ENCODE measurements around the gene TBX1. TPM values are rescaled to one million over a fixed set of nuclear protein-coding genes. Genes with fewer than 3 reads are reported as not detected.

TBX1 gene
- total RNA-seq, 1 donor: 0.43 TPM

DNA sequence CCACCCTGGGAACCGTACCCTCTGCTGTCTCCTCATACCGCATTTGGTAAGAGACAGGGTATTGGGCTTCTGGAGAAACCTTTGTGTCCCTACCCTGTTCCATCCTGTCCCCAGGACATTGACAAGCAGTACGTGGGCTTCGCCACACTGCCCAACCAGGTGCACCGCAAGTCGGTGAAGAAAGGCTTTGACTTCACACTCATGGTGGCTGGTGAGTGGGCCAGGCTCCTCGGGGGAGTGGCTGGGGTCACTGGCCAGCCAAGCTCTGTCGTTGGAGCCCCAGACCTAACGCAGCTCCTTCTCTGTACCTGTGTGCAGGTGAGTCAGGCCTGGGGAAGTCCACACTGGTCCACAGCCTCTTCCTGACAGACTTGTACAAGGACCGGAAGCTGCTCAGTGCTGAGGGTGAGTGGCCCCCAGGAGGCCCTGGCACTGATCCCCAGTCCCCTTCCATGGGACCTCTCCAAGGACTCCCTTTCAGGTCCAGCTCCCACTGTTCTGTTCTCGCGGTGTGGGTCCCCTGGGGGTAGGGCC is 41.0 kb upstream of the TBX1 start:
- DNase-seq (ENCODE audit: low read depth): no peak
- TF ChIP-seq, protein P1, sequence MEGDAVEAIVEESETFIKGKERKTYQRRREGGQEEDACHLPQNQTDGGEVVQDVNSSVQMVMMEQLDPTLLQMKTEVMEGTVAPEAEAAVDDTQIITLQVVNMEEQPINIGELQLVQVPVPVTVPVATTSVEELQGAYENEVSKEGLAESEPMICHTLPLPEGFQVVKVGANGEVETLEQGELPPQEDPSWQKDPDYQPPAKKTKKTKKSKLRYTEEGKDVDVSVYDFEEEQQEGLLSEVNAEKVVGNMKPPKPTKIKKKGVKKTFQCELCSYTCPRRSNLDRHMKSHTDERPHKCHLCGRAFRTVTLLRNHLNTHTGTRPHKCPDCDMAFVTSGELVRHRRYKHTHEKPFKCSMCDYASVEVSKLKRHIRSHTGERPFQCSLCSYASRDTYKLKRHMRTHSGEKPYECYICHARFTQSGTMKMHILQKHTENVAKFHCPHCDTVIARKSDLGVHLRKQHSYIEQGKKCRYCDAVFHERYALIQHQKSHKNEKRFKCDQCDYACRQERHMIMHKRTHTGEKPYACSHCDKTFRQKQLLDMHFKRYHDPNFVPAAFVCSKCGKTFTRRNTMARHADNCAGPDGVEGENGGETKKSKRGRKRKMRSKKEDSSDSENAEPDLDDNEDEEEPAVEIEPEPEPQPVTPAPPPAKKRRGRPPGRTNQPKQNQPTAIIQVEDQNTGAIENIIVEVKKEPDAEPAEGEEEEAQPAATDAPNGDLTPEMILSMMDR (IDR thresholded peaks at IDR 0.05; ENCODE audit: insufficient read depth, low read depth, low read length): no peak
- no peak overlapping the region for H3K4me3 ChIP-seq (ENCODE audit: low read depth, low read length)

DNA sequence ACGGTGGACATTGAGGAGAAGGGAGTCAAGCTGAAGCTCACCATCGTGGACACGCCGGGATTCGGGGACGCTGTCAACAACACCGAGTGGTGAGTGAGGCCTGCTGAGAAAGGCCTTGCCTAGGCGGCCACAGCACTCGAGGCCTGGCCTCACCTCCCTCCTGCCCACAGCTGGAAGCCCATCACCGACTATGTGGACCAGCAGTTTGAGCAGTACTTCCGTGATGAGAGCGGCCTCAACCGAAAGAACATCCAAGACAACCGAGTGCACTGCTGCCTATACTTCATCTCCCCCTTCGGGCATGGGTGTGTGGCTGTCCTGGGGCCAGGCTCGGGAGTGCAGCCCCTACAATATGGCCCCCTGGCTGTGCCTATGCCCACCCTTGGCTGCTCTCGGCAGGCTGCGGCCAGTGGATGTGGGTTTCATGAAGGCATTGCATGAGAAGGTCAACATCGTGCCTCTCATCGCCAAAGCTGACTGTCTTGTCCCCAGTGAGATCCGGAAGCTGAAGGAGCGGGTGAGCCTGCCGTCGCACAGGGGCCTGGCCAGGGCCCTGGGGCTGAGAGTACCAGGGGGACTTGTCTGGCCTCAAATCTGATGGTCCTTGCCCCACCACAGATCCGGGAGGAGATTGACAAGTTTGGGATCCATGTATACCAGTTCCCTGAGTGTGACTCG is 40.3 kb upstream of the TBX1 start:
- TF ChIP-seq, protein P1 (IDR thresholded peaks at IDR 0.05; ENCODE audit: insufficient read depth, low read depth, low read length): no peak
- DNase-seq (ENCODE audit: low read depth): no peak
- H3K4me3 ChIP-seq (ENCODE audit: low read depth, low read length): no peak overlapping the region

DNA sequence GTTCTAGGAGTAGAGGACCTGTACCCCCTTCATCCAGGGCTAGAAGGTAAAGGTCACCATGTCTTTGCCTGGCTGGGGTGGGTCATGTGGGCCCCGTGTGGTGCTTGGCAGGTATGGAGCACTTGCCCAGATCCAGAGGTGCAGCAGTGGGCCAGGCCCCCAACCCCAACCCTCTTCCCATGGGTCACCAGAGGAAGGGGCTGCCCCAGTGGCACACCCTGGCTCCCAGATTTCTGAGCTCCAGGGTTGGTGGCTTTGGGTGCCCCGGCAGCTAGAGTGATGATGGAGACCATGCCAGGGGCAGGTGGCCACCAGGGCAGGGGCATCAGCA is 39.6 kb upstream of the TBX1 start:
- DNase-seq (ENCODE audit: low read depth): no peak
- TF ChIP-seq, protein P1 (IDR thresholded peaks at IDR 0.05; ENCODE audit: insufficient read depth, low read depth, low read length): no peak
- no peak overlapping the region for H3K4me3 ChIP-seq (ENCODE audit: low read depth, low read length)

DNA sequence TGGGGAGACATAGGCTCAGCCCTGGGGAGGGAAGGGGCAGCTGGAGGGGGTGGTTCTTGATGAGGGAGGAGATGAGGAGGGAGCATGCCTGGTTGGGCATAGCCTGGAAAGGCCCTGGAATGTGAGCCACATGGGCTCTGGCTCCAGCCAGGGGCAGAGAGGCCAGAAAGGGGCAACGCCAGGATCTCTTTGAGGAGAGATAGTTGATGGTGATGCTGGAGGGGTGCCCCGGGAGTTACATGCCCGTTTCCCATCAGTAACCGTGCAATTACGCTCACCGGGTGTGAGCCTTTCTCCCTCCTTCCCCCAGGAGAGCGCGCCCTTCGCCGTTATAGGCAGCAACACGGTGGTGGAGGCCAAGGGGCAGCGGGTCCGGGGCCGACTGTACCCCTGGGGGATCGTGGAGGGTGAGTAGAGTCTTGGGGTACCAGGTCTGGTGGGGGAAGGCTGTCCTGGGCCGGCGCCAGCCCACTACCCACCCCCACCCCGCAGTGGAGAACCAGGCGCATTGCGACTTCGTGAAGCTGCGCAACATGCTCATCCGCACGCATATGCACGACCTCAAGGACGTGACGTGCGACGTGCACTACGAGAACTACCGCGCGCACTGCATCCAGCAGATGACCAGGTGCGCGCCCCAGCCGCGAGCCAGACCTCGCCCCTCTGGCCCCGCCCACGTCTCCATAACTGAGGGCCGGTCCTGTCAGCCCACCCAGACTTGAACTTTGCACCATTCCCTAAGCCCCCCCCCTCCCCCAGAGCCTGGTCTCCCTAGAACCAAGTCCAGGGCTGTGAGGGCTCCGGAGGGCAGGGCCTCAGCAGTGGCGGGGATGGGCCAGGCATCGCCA is 39.0 kb upstream of the TBX1 start:
- DNase-seq (ENCODE audit: low read depth): no peak
- TF ChIP-seq, protein P1 (IDR thresholded peaks at IDR 0.05; ENCODE audit: insufficient read depth, low read depth, low read length): no peak
- no peak overlapping the region for H3K4me3 ChIP-seq (ENCODE audit: low read depth, low read length)

DNA sequence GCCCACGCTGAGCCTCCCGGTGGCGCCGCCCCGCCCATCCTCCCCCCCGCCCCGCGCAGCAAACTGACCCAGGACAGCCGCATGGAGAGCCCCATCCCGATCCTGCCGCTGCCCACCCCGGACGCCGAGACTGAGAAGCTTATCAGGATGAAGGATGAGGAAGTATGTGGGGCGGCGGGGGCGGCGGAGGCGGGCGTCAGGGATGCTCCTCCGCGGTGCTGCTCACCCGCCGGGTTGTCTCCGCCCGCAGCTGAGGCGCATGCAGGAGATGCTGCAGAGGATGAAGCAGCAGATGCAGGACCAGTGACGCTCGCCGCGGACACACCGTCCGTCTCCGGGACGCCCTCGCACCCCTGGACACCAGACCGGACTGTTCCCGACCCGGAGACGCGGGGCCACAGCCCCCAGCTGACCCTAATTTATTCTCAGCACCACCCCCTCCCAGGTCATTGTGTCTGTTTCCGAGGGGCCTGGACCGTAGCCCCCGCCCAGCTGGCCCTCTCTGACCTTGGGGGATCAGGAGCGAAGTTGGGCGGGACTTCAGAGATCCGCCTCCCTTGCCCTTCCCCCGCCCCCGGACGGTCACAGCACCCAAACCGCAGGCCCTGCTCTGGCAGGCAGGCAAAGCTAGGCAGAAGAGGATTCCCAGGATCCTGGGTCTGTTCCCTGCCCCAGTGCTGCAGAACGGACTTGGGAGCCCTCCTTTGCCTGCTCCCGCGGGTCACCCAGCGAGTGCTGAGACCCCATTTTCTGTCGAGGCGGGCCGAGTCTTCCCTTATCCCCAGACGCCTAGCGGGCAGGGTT is 38.2 kb upstream of the TBX1 start:
- TF ChIP-seq, protein P1 (IDR thresholded peaks at IDR 0.05; ENCODE audit: insufficient read depth, low read depth, low read length): no peak
- H3K4me3 ChIP-seq (ENCODE audit: low read depth, low read length): no peak overlapping the region
- DNase-seq (ENCODE audit: low read depth): no peak

DNA sequence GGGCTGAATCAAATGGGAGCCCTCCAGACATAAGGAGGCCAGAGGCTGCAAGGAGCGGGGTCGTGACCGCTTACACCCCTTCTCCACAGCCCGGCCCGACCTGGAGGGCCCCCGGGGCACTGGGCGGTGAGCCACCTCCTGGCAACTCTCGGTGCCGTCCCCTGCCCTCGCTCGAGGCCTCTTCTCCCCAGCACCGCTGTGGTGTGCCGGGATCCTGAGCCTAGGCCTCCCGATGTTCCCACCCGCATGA is 37.7 kb upstream of the TBX1 start:
- no peak for DNase-seq (ENCODE audit: low read depth)
- no peak overlapping the region for H3K4me3 ChIP-seq (ENCODE audit: low read depth, low read length)
- TF ChIP-seq, protein P1 (IDR thresholded peaks at IDR 0.05; ENCODE audit: insufficient read depth, low read depth, low read length): no peak
